CD4-positive, CD25-positive, alpha-beta regulatory T cell (primary cell): Measurements from ENCODE around the gene ARL5A. TPM values are rescaled to one million over a fixed set of nuclear protein-coding genes. Genes with fewer than 3 reads are reported as not detected.

Experiments used
- ATAC-seq, 2 donors: fragments of 150-1000 bp; cut with Tn5 transposase; one replicate each; pipeline ENCODE4 v1.10.0; 2021; ENCODE audit warnings: low read depth in 2 of 2, moderate number of reproducible peaks in 2 of 2, moderate library complexity in 1 of 2
- DNase-seq, 3 donors: peaks; one replicate each; pipeline versions ENCODE4 v3.0.0 to v3.0.0-alpha.2; 2012 to 2022; ENCODE audit warnings: mixed read lengths in 1 of 3
- H3K27ac ChIP-seq: one replicate; pipeline ENCODE4 v1.7.0; 2013; ENCODE audit warnings: mild to moderate bottlenecking, low read length; ENCODE audit not compliant: insufficient read depth, poor library complexity, severe bottlenecking
- H3K27me3 ChIP-seq: one replicate; pipeline ENCODE4 v1.7.0; 2013; ENCODE audit warnings: low read length; ENCODE audit not compliant: control insufficient read depth, insufficient read depth
- H3K36me3 ChIP-seq: one replicate; pipeline ENCODE4 v1.7.0; 2013; ENCODE audit warnings: mild to moderate bottlenecking, low read length, moderate library complexity; ENCODE audit not compliant: control insufficient read depth, insufficient read depth
- H3K4me1 ChIP-seq: 2 replicates; pipeline ENCODE4 v1.7.0; 2013; ENCODE audit warnings: mild to moderate bottlenecking, low read length; ENCODE audit not compliant: insufficient read depth, control insufficient read depth, poor library complexity, severe bottlenecking
- H3K4me3 ChIP-seq: one replicate; pipeline ENCODE4 v1.7.0; 2013; ENCODE audit warnings: low read depth, mild to moderate bottlenecking, low read length, moderate library complexity
- H3K9me3 ChIP-seq, 2 experiments: 1 replicate in 1 of 2; 2 replicates in 1 of 2; pipeline ENCODE4 v1.7.0; 2013; ENCODE audit warnings: low read length in 2 of 2, mild to moderate bottlenecking in 1 of 2, moderate library complexity in 1 of 2; ENCODE audit not compliant: control insufficient read depth in 2 of 2
- H3K27ac Mint-ChIP-seq, 3 donors: one replicate each; pipeline ENCODE4 v1.8.0; 2020 to 2022; ENCODE audit warnings: mild to moderate bottlenecking in 3 of 3, mixed read lengths in 3 of 3, moderate library complexity in 2 of 3
- H3K27me3 Mint-ChIP-seq: one replicate; pipeline ENCODE4 v1.8.0; 2022; ENCODE audit warnings: mild to moderate bottlenecking, mixed read lengths
- H3K36me3 Mint-ChIP-seq: one replicate; pipeline ENCODE4 v1.8.0; 2020; ENCODE audit warnings: mixed read lengths
- H3K4me1 Mint-ChIP-seq, 4 donors: one replicate each; pipeline ENCODE4 v1.8.0; 2020 to 2022; ENCODE audit warnings: mixed read lengths in 4 of 4, mild to moderate bottlenecking in 1 of 4
- H3K4me3 Mint-ChIP-seq, 4 donors: one replicate each; pipeline ENCODE4 v1.8.0; 2020 to 2022; ENCODE audit warnings: mild to moderate bottlenecking in 4 of 4, mixed read lengths in 4 of 4, moderate library complexity in 3 of 4
- H3K9me3 Mint-ChIP-seq, 7 donors: one replicate each; pipeline ENCODE4 v1.8.0; 2020 to 2022; ENCODE audit warnings: mixed read lengths in 7 of 7, mild to moderate bottlenecking in 3 of 7, moderate library complexity in 2 of 7
- polyA plus RNA-seq, 4 donors: library from polyadenylated mRNA; unstranded; fragments of 300-500 nt; fragmentation: Illumina TruSeq; gene quantifications; one replicate each; pipeline ENCODE4 v1.2.3, GENCODE V29; 2021
- total RNA-seq: library from RNA; stranded (reverse); gene quantifications from one replicate; pipeline ENCODE4 v1.2.3, GENCODE V29; 2022

Gene ARL5A
- total and polyA plus RNA-seq, 5 donors from 2014 or later = 27.3 to 90.5 (median 68.2) TPM

GRCh38 chr2:151837926-151838325 lies 9.7 kb upstream of the ARL5A start:
- H3K27me3 ChIP-seq = peaks cover 9% of the 10 kb centered on the region
- ATAC-seq (no peak), DNase-seq (no peak)
- no peaks in the 10 kb centered on the region for H3K4me1 ChIP-seq
- Mint-ChIP-seq H3K4me3 (no peak overlapping the region), H3K9me3 (no peaks in the 10 kb centered on the region), H3K27me3 (peaks cover 30% of the 10 kb centered on the region), H3K4me1 (peaks cover 0 to 7% (median 1%) of the 10 kb centered on the region in 4 donors), H3K36me3 (no peaks in the 10 kb centered on the region), H3K27ac (no peak overlapping the region)
- H3K9me3 ChIP-seq = no peaks in the 10 kb centered on the region
- no peak overlapping the region for H3K4me3 ChIP-seq
- H3K27ac ChIP-seq = no peak overlapping the region
- H3K36me3 ChIP-seq = no peaks in the 10 kb centered on the region

GRCh38 chr2:151833984-151834383 lies 5.8 kb upstream of the ARL5A start:
- Mint-ChIP-seq H3K9me3 (no peaks in the 10 kb centered on the region), H3K27me3 (peaks cover 33% of the 10 kb centered on the region), H3K36me3 (no peaks in the 10 kb centered on the region), H3K27ac (no peak overlapping the region), H3K4me1 (peaks cover 0 to 8% (median 2%) of the 10 kb centered on the region in 4 donors), H3K4me3 (no peak overlapping the region)
- Histone ChIP-seq H3K27ac (no peak overlapping the region), H3K9me3 (no peaks in the 10 kb centered on the region), H3K36me3 (no peaks in the 10 kb centered on the region), H3K4me3 (no peak overlapping the region), H3K27me3 (peaks cover 9% of the 10 kb centered on the region), H3K4me1 (peaks cover under 1% of the 10 kb centered on the region)
- ATAC-seq (no peak), DNase-seq (no peak)

- ATAC-seq = no peak
- Mint-ChIP-seq H3K9me3 (peaks cover 0 to 1% (median 0%) of the 10 kb centered on the region in 7 donors), H3K4me1 (peaks cover 12 to 30% (median 23%) of the 10 kb centered on the region in 4 donors), H3K27me3 (peaks cover 34% of the 10 kb centered on the region), H3K4me3 (peak overlapping the region in 1 of 4 donors; percentile 59), H3K27ac (no peak overlapping the region), H3K36me3 (no peaks in the 10 kb centered on the region)
- no peaks in the 10 kb centered on the region for H3K9me3 ChIP-seq
- peaks cover 6% of the 10 kb centered on the region for H3K27me3 ChIP-seq
- H3K4me1 ChIP-seq = peaks cover 23% of the 10 kb centered on the region
- no peak for DNase-seq
- H3K4me3 ChIP-seq = no peak overlapping the region
- no peak overlapping the region for H3K27ac ChIP-seq
- no peaks in the 10 kb centered on the region for H3K36me3 ChIP-seq
Measured at GRCh38 chr2:151830961-151831360, 2.7 kb upstream of the ARL5A start.

- H3K4me1 ChIP-seq = peaks cover 42% of the 10 kb centered on the region
- H3K27me3 Mint-ChIP-seq = peaks cover 21% of the 10 kb centered on the region
- ATAC-seq (no peak), DNase-seq (no peak)
- peak overlapping the region; percentile 89 to 97 (median 93) for H3K27ac Mint-ChIP-seq
- H3K36me3 ChIP-seq = no peaks in the 10 kb centered on the region
- peaks cover 3% of the 10 kb centered on the region for H3K27me3 ChIP-seq
- peak overlapping the region; percentile 89 for H3K4me3 ChIP-seq
- H3K36me3 Mint-ChIP-seq = no peaks in the 10 kb centered on the region
- peak overlapping the region; percentile 86 to 92 (median 90) for H3K4me3 Mint-ChIP-seq
- peak overlapping the region; percentile 76 for H3K27ac ChIP-seq
- H3K4me1 Mint-ChIP-seq = peaks cover 16 to 43% (median 35%) of the 10 kb centered on the region in 4 donors
- H3K9me3 ChIP-seq = no peaks in the 10 kb centered on the region
- peaks cover 0 to 1% (median 0%) of the 10 kb centered on the region in 7 donors for H3K9me3 Mint-ChIP-seq
Measured at GRCh38 chr2:151828890-151829324, 686 bp upstream of the ARL5A start.

GRCh38 chr2:151827564-151828142 lies 568 bp downstream of the ARL5A start:
- H3K9me3 Mint-ChIP-seq = peaks cover 0 to 1% (median 0%) of the 10 kb centered on the region in 7 donors

GRCh38 chr2:151826737-151827157 lies 1.5 kb downstream of the ARL5A start:
- peaks cover 12% of the 10 kb centered on the region for H3K27me3 Mint-ChIP-seq
- Histone ChIP-seq H3K36me3 (no peaks in the 10 kb centered on the region), H3K4me3 (peak overlapping the region; percentile 95), H3K27me3 (no peaks in the 10 kb centered on the region), H3K4me1 (peaks cover 50% of the 10 kb centered on the region), H3K9me3 (no peaks in the 10 kb centered on the region), H3K27ac (no peak overlapping the region)
- no peaks in the 10 kb centered on the region for H3K36me3 Mint-ChIP-seq
- DNase-seq (peak in 2 of 3 donors; percentile 8 to 53), ATAC-seq (no peak)
- H3K4me1 Mint-ChIP-seq = peaks cover 28 to 63% (median 52%) of the 10 kb centered on the region in 4 donors
- H3K4me3 Mint-ChIP-seq = peak overlapping the region; percentile 88 to 97 (median 92)
- H3K27ac Mint-ChIP-seq = peak overlapping the region; percentile 26 to 95 (median 57)
- peaks cover 0 to 1% (median 0%) of the 10 kb centered on the region in 7 donors for H3K9me3 Mint-ChIP-seq

More at GRCh38 chr2:151827564-151828142, 568 bp downstream of the ARL5A start:
- H3K4me1 Mint-ChIP-seq = peaks cover 25 to 55% (median 46%) of the 10 kb centered on the region in 4 donors
- ATAC-seq (peak; percentile 9 to 12), DNase-seq (peak in 2 of 3 donors; percentile 2 to 44)
- H3K36me3 ChIP-seq = no peaks in the 10 kb centered on the region
- H3K27ac ChIP-seq = peak overlapping the region; percentile 76
- peak overlapping the region; percentile 88 to 97 (median 92) for H3K4me3 Mint-ChIP-seq
- H3K4me1 ChIP-seq = peaks cover 50% of the 10 kb centered on the region
- H3K27me3 Mint-ChIP-seq = peaks cover 16% of the 10 kb centered on the region
- H3K27me3 ChIP-seq = no peaks in the 10 kb centered on the region
- H3K36me3 Mint-ChIP-seq = no peaks in the 10 kb centered on the region
- no peaks in the 10 kb centered on the region for H3K9me3 ChIP-seq
- peak overlapping the region; percentile 95 for H3K4me3 ChIP-seq
- peak overlapping the region; percentile 86 to 95 (median 94) for H3K27ac Mint-ChIP-seq

GRCh38 chr2:151824886-151825285 lies 3.3 kb downstream of the ARL5A start:
- peaks cover 12% of the 10 kb centered on the region for H3K27me3 Mint-ChIP-seq
- H3K9me3 Mint-ChIP-seq = peaks cover 0 to 1% (median 0%) of the 10 kb centered on the region in 7 donors
- peak overlapping the region in 2 of 4 donors; percentile 3 to 13 for H3K4me3 Mint-ChIP-seq
- Histone ChIP-seq H3K9me3 (no peaks in the 10 kb centered on the region), H3K4me1 (peaks cover 50% of the 10 kb centered on the region), H3K27me3 (no peaks in the 10 kb centered on the region), H3K4me3 (peak overlapping the region; percentile 38), H3K36me3 (no peaks in the 10 kb centered on the region), H3K27ac (no peak overlapping the region)
- H3K36me3 Mint-ChIP-seq = peaks cover 7% of the 10 kb centered on the region
- peaks cover 38 to 79% (median 63%) of the 10 kb centered on the region in 4 donors for H3K4me1 Mint-ChIP-seq
- DNase-seq (no peak), ATAC-seq (no peak)
- H3K27ac Mint-ChIP-seq = no peak overlapping the region
